HCT116 (cell line): ENCODE results near the gene TRIM62. TPM values are rescaled to one million over a fixed set of nuclear protein-coding genes. Genes with fewer than 3 reads are reported as not detected.

Source experiments
- ATAC-seq: fragments of 200-7000 bp; cut with Tn5 transposase; 2 replicates; pipeline ENCODE4 v1.9.1; 2020; ENCODE audit warnings: mild to moderate bottlenecking, moderate library complexity
- BruUV-seq: library from RNA; stranded (reverse); fragments of 400-500 nt; replicated peaks from 2 replicates; lab custom pipeline; 2021; lab: Mats Ljungman, UMichigan
- CTCF ChIA-PET: fragments of 300-600 bp; sonication (Branson Sonifier 250); formaldehyde crosslinking; loops from one replicate; lab custom pipeline; 2021; ENCODE audit warnings: antibody characterized with exemption; lab: Charles Lee
- POLR2A ChIA-PET: fragments of 300-600, 350-600 bp; sonication (Branson Sonifier 250); formaldehyde crosslinking; loops from one replicate; lab custom pipeline; 2021; ENCODE audit warnings: antibody characterized with exemption; lab: Charles Lee
- RAD21 ChIA-PET, 2 experiments: fragments of 300-600 bp; sonication (Branson Sonifier 250); formaldehyde crosslinking; loops; one replicate each; lab custom pipeline; 2023; ENCODE audit warnings: low total read pairs in 2 of 2; ENCODE audit not compliant: uncharacterized antibody in 2 of 2, unreplicated experiment in 2 of 2, low non-redundant PET in 1 of 2; lab: Charles Lee
- DNase-seq: peaks from one replicate; pipeline ENCODE4 v3.0.0-alpha.2; 2010; ENCODE audit warnings: low read depth, low spot score
- H2AFZ ChIP-seq: fragments of 200-600 bp; shearing (Covaris generic), sonication (generic); 2 replicates; pipeline ENCODE4 v1.6.1; 2017; ENCODE audit warnings: low read depth, mixed run types, mixed read lengths, antibody characterized with exemption, low read length; ENCODE audit not compliant: poor library complexity, severe bottlenecking
- H3K27ac ChIP-seq: 2 replicates; pipeline ENCODE4 v1.5.1; 2012; ENCODE audit warnings: low read depth, low read length
- H3K27me3 ChIP-seq: fragments of 200-600 bp; sonication (generic); 2 replicates; pipeline ENCODE4 v1.6.1; 2016; ENCODE audit warnings: mixed run types, low read length, mixed read lengths; ENCODE audit not compliant: insufficient read depth
- H3K36me3 ChIP-seq, 2 experiments: fragments of 200-500 bp in 1 of 2; fragments of 200-600 bp in 1 of 2; sonication (Bioruptor generic) in 1 of 2; sonication (generic) in 1 of 2; 2 replicates each; pipeline versions ENCODE4 v1.5.1 to v1.6.1; 2014 to 2016; ENCODE audit warnings: low read length in 2 of 2, inconsistent platforms in 1 of 2, mixed read lengths in 1 of 2, mixed run types in 1 of 2; ENCODE audit not compliant: insufficient read depth in 2 of 2, control insufficient read depth in 1 of 2
- H3K4me1 ChIP-seq, 2 experiments: fragments of 200-600 bp in 1 of 2; sonication (generic) in 1 of 2; 2 replicates each; pipeline versions ENCODE4 v1.5.1 to v1.6.1; 2012 to 2017; ENCODE audit warnings: low read length in 2 of 2, inconsistent platforms in 1 of 2, mild to moderate bottlenecking in 1 of 2, mixed read lengths in 1 of 2, mixed run types in 1 of 2, moderate library complexity in 1 of 2; ENCODE audit not compliant: insufficient read depth in 2 of 2, control insufficient read depth in 1 of 2
- H3K4me2 ChIP-seq: fragments of 200-600 bp; sonication (generic); 2 replicates; pipeline ENCODE4 v1.6.1; 2017; ENCODE audit warnings: mixed run types, low read length, mixed read lengths
- H3K4me3 ChIP-seq, 2 experiments: fragments of 200-600 bp in 1 of 2; sonication (generic) in 1 of 2; replicated peaks in 1 of 2; 2 replicates each; pipeline ENCODE4 v1.5.1; 2011 to 2016; ENCODE audit warnings: low read length in 2 of 2, control low read depth in 1 of 2, low read depth in 1 of 2, mild to moderate bottlenecking in 1 of 2, mixed read lengths in 1 of 2, mixed run types in 1 of 2
- H3K79me2 ChIP-seq: fragments of 200-600 bp; sonication (generic); 2 replicates; pipeline ENCODE4 v1.6.1; 2017; ENCODE audit warnings: mild to moderate bottlenecking, mixed run types, low read length, moderate library complexity, mixed read lengths; ENCODE audit not compliant: insufficient read depth
- H3K9ac ChIP-seq: fragments of 200-600 bp; sonication (generic); 2 replicates; pipeline ENCODE4 v1.6.1; 2016; ENCODE audit warnings: low read length, mixed read lengths
- H3K9me2 ChIP-seq: fragments of 200-600 bp; sonication (generic), shearing (Covaris generic); 2 replicates; pipeline ENCODE4 v1.6.1; 2017; ENCODE audit warnings: mixed run types, mild to moderate bottlenecking, moderate library complexity; ENCODE audit not compliant: insufficient read depth
- H3K9me3 ChIP-seq, 2 experiments: fragments of 200-500 bp in 1 of 2; fragments of 200-600 bp in 1 of 2; sonication (Bioruptor generic) in 1 of 2; sonication (generic) in 1 of 2; 2 replicates each; pipeline ENCODE4 v1.6.1; 2014 to 2017; ENCODE audit warnings: low read length in 2 of 2, mixed read lengths in 2 of 2, inconsistent platforms in 1 of 2, low read depth in 1 of 2, mild to moderate bottlenecking in 1 of 2, mixed run types in 1 of 2, moderate library complexity in 1 of 2; ENCODE audit not compliant: control insufficient read depth in 1 of 2, insufficient read depth in 1 of 2
- H4K20me1 ChIP-seq: fragments of 200-600 bp; sonication (generic), shearing (Covaris generic); 2 replicates; pipeline ENCODE4 v1.6.1; 2017; ENCODE audit warnings: mixed run types, mild to moderate bottlenecking, moderate library complexity; ENCODE audit not compliant: insufficient read depth
- CBX3 ChIP-seq: IDR thresholded peaks from 2 replicates; pipeline ENCODE4 v1.6.1; 2012; ENCODE audit warnings: low read depth
- CEBPB ChIP-seq: IDR thresholded peaks from 2 replicates; pipeline ENCODE4 v1.6.1; 2012; ENCODE audit warnings: low read depth
- ELF1 ChIP-seq: IDR thresholded peaks from 2 replicates; pipeline ENCODE4 v1.6.1; 2012; ENCODE audit warnings: low read depth, borderline replicate concordance
- EZH2 ChIP-seq: fragments of 200-600 bp; sonication (generic); IDR thresholded peaks from 2 replicates; pipeline ENCODE4 v1.6.1; 2017; ENCODE audit warnings: antibody characterized with exemption, mixed run types
- JUND ChIP-seq: IDR thresholded peaks from 2 replicates; pipeline ENCODE4 v1.6.1; 2012
- POLR2AphosphoS5 ChIP-seq: IDR thresholded peaks from 2 replicates; pipeline ENCODE4 v1.6.1; 2011; ENCODE audit warnings: mild to moderate bottlenecking, low read depth, low read length, moderate library complexity
- RAD21 ChIP-seq: IDR thresholded peaks from 2 replicates; pipeline ENCODE4 v1.6.1; 2012; ENCODE audit warnings: low read depth, mild to moderate bottlenecking
- SIN3A ChIP-seq: IDR thresholded peaks from 2 replicates; pipeline ENCODE4 v1.6.1; 2012; ENCODE audit warnings: low read depth
- SRF ChIP-seq: IDR thresholded peaks from 2 replicates; pipeline ENCODE4 v1.6.1; 2012; ENCODE audit warnings: low read depth
- YY1 ChIP-seq: IDR thresholded peaks from 2 replicates; pipeline ENCODE4 v1.6.1; 2011; ENCODE audit warnings: low read length, low read depth, moderate library complexity, mild to moderate bottlenecking; ENCODE audit not compliant: insufficient replicate concordance; ENCODE audit errors: extremely low read depth
- intact Hi-C: fragments of 100-400 bp; cut with micrococcal nuclease; formaldehyde crosslinking; loops from 2 replicates; pipeline ENCODE4 v1.10.0; 2022
- total RNA-seq: library from RNA; stranded (reverse); gene quantifications from one replicate; pipeline ENCODE4 v1.2.1, GENCODE V29; 2021; ENCODE audit not compliant: unreplicated experiment
- TF ChIP-seq, protein P1 (sequence below): IDR thresholded peaks from 2 replicates; pipeline ENCODE4 v1.6.1; 2011; ENCODE audit warnings: mild to moderate bottlenecking, low read length, moderate library complexity; ENCODE audit not compliant: insufficient replicate concordance; ENCODE audit errors: extremely low read depth

Gene TRIM62
- total RNA-seq, 1 experiment from 2014 or later: 6.5 TPM

DNA sequence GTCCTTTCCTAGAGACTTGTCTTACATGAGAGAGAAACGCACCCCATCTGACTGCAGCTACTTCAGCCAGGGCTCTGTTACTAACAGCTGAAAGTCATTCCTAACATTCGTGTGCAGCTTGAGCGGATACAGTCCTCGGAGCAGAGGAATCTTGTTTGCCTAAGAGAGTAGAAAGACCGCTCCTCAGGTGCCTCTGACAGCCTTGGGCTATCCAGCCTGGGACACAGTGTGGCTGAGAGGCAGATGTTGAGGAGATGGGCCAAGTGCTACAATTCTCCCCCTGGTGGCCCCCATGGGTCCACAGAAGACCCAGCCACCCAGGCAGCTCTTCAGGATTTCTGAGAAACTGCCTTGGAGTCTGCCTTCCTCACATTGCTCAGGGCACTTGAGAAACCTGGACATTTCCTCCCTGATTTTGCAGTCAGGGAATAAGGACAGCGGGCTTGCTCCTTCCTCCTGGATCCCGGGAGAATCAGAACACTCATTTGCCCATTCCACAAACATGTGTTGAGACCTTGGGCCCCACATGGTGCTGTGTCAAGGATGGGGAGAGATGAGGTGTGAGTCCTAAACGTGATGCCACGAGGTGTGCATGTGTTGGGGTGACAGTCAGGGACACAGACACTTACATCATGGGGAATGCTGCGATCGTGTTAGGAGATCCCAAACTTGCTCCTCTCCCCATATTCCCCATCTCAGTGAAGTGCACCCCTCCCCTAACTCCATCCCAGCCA is 13.1 kb downstream of the TRIM62 start:
- CTCF ChIA-PET: interaction anchor here (0.9 kb wide), 1 partner anchor 126 kb away, joined by 3 read pairs; no protein-coding TSS in a partner anchor
- Histone ChIP-seq H3K4me1 (peaks cover 0 to 11% of the 10 kb centered on the region in 2 experiments; a peak in 1 of 4 replicates), H3K9me3 (no peaks in the 10 kb centered on the region), H2AFZ (no peak overlapping the region), H3K79me2 (no peaks in the 10 kb centered on the region), H3K36me3 (no peaks in the 10 kb centered on the region)
- POLR2A ChIA-PET: no interaction called here
- BruUV-seq: no TSS peak
- intact Hi-C loops: no loop called here
- TF ChIP-seq, protein P1, sequence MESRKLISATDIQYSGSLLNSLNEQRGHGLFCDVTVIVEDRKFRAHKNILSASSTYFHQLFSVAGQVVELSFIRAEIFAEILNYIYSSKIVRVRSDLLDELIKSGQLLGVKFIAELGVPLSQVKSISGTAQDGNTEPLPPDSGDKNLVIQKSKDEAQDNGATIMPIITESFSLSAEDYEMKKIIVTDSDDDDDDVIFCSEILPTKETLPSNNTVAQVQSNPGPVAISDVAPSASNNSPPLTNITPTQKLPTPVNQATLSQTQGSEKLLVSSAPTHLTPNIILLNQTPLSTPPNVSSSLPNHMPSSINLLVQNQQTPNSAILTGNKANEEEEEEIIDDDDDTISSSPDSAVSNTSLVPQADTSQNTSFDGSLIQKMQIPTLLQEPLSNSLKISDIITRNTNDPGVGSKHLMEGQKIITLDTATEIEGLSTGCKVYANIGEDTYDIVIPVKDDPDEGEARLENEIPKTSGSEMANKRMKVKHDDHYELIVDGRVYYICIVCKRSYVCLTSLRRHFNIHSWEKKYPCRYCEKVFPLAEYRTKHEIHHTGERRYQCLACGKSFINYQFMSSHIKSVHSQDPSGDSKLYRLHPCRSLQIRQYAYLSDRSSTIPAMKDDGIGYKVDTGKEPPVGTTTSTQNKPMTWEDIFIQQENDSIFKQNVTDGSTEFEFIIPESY: no peak
- TF ChIP-seq SRF: no peak
- TF ChIP-seq EZH2: no peak
- no peak for TF ChIP-seq JUND
- TF ChIP-seq CEBPB: no peak
- no peak for TF ChIP-seq ELF1
- TF ChIP-seq YY1: no peak
- TF ChIP-seq RAD21: no peak
- no peak for TF ChIP-seq SIN3A
- no peak for TF ChIP-seq CBX3
- TF ChIP-seq POLR2AphosphoS5: no peak
- TF ChIP-seq, all 23 proteins: peak for 0
- Histone ChIP-seq H3K4me2 (no peak overlapping the region), H3K27me3 (no peaks in the 10 kb centered on the region), H3K27ac (no peak overlapping the region), H3K9ac (no peak overlapping the region), H3K4me3 (no peak overlapping the region), H4K20me1 (no peaks in the 10 kb centered on the region), H3K9me2 (no peaks in the 10 kb centered on the region)
- DNase-seq: no peak
- RAD21 ChIA-PET: no interaction called here
- no peak for ATAC-seq
